GM19193 (cell line): Measurements from ENCODE around the gene RNF31.

Experiments used
- POLR2A ChIP-seq: IDR thresholded peaks from 4 replicates; pipeline ENCODE4 v1.6.1; 2011; ENCODE audit not compliant: insufficient read depth, insufficient read length; ENCODE audit errors: extremely low read depth

RNF31 gene

GRCh38 chr14:24143511-24143910, 3.8 kb upstream of the RNF31 start:
- no peak for TF ChIP-seq POLR2A

DNA sequence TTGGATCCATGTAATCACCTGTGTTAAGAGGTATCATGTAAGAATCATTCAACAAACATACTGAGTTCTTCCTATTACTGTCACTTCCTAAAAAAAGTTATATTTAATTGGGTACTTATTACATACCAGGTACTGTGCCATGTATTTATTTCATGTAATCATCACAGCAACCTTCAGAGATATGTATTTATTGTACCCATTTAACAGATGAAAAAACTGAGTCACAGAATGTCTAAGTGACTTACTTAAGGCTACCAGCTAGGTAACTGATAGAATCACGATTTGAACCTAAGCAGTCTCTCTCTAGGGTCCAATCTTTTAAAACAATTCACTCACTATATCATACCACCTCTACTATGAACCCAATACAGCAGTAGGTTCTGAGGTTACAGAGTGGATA, 2.8 kb upstream of the RNF31 start:
- no peak for TF ChIP-seq POLR2A

DNA sequence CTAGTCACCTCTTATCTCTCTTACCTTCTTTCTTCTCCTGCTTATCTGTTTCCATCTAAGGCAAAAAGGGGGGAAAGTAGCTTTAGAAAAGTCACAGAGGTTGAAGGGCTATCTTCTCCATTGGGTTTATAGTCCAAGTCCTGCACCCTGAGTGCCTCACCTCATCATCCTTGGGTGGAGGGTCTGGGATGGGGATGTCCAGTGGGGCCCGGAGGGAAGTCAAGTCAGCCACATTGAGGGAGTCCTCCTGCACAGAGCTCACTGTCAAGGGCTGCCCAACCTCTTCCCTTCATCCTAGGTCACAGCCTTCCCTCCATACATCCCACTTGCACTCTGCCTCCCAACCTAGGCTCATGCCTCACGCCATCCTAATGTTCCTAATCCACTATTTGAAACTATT, 2.1 kb upstream of the RNF31 start:
- no peak for TF ChIP-seq POLR2A

- no peak for TF ChIP-seq POLR2A
These were observed 1.4 kb upstream of the RNF31 start for GRCh38 chr14:24145690-24146452.

DNA sequence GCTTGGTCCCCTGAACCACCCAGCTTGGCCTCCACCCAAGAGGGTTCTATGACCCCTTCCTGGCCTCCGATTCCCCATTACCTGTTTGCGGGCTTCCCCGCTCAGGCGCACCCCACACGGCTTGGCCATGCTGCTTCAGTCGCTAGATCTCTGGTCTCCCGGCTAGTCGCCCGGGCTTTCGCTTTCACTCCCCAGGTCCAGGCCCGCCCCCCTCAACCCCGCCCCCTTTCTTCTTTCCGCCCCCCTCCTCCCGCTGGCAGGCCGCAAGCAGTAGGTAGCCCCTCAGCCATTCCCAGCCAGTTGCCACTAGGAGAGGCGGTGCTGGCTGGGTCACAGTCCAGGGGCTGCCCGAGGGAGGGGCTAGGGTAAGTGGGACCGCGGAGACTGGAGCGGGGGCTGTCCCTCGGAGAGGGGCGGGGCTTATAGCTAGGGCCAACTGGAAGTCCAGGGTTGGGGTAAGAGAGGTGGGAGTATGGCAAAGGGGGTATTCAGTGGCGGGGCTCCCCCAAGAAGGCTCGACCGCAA, 783 bp upstream of the RNF31 start, which contains the start of gene PSME2:
Gene PSME2 (minus strand): TSS at position 158 of the 525 bp plus-strand sequence. CDS start 29 bp downstream, at position 129.
- TF ChIP-seq POLR2A: peak; percentile 67

GRCh38 chr14:24147761-24148428, 597 bp downstream of the RNF31 start:
- TF ChIP-seq POLR2A: no peak

GRCh38 chr14:24149302-24149969, 2.1 kb downstream of the RNF31 start:
- TF ChIP-seq POLR2A: no peak

DNA sequence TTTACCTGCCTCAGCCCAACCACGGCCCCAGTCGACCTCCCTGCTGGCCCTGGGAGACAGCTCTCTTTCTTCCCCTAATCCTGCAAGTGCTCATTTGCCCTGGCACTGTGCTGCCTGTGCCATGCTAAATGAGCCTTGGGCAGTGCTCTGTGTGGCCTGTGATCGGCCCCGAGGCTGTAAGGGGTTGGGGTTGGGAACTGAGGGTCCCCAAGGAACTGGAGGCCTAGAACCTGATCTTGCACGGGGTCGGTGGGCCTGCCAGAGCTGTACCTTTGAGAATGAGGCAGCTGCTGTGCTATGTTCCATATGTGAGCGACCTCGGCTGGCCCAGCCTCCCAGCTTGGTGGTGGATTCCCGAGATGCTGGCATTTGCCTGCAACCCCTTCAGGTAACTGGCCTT, 2.8 kb downstream of the RNF31 start:
- no peak for TF ChIP-seq POLR2A

- no peak for TF ChIP-seq POLR2A
These were observed 3.3 kb downstream of the RNF31 start for GRCh38 chr14:24150567-24150966.

DNA sequence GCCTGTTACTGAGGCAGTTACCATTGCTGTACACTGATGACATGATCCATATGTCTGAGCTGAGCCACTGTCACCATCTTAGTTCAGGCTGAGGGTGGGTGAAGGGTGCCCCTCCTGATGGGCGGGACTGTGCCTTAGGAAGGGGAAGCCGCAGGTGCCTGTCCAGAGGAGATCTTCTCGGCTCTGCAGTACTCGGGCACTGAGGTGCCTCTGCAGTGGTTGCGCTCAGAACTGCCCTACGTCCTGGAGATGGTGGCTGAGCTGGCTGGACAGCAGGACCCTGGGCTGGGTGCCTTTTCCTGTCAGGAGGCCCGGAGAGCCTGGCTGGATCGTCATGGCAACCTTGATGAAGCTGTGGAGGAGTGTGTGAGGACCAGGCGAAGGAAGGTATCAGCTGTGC, 3.7 kb downstream of the RNF31 start:
- TF ChIP-seq POLR2A: no peak

- TF ChIP-seq POLR2A: no peak
These were observed 4.2 kb downstream of the RNF31 start for GRCh38 chr14:24151404-24152080.

DNA sequence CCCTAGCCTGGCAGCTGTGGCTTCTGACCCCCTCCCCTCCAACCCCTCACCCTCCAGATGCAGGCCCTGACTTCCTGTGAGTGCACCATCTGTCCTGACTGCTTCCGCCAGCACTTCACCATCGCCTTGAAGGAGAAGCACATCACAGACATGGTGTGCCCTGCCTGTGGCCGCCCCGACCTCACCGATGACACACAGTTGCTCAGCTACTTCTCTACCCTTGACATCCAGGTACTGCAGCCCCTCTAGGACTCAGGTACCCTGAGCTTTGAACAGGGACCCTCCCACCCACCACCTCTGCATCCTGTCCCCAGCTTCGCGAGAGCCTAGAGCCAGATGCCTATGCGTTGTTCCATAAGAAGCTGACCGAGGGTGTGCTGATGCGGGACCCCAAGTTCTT, 7.8 kb downstream of the RNF31 start:
- TF ChIP-seq POLR2A: no peak

DNA sequence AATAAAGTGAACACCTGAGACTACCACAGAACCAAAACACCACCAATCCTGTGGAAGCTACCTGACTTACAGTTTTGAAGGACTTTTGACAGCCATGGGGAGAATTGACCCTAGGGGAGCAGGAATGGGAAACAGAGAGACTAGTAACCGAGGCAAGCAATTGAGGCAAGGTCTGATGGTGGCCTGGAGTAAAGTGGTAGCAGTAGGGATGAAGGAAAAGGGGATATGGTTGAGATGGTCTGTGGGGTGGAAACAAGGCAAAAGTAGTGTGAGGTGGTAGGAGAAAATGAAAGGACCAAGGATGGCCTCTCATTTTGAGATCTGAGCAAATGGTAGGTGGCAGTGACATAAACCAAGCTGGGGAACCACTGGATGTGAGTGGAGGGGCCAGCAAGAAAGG, 9.5 kb downstream of the RNF31 start:
- no peak for TF ChIP-seq POLR2A

DNA sequence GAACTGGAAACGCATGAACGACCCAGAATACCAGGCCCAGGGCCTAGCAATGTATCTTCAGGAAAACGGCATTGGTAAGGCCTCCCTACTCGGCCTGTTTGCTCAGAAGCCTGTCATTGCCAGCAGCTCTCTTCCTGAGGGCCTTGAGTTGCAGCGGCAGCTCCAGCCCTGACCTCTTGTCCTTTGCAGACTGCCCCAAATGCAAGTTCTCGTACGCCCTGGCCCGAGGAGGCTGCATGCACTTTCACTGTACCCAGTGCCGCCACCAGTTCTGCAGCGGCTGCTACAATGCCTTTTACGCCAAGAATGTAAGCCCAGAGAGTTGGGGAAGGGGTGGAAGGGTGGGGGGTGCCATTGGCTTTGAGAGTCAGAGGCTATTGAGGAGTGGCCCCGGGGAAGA, 10.0 kb downstream of the RNF31 start:
- TF ChIP-seq POLR2A: no peak
